Natural killer cell (primary cell): Measurements from ENCODE around the gene ARPP21. TPM values are rescaled to one million over a fixed set of nuclear protein-coding genes. Genes with fewer than 3 reads are reported as not detected.

Source experiments
- ATAC-seq, 3 donors: fragments of 150-1000 bp in 2 of 3; fragments of 200-7000 bp in 1 of 3; cut with Tn5 transposase; 1 replicate in 1 of 3; 2 replicates in 2 of 3; pipeline ENCODE4 v1.10.0; 2021; ENCODE audit warnings: mild to moderate bottlenecking in 2 of 3, moderate library complexity in 2 of 3
- DNase-seq, 2 donors: peaks; one replicate each; pipeline versions ENCODE4 v3.0.0 to v3.0.0-alpha.2; 2013 to 2021; ENCODE audit warnings: mixed read lengths in 1 of 2
- H3K27ac ChIP-seq: one replicate; pipeline ENCODE4 v1.5.1; 2013; ENCODE audit warnings: mild to moderate bottlenecking, low read length
- H3K27me3 ChIP-seq: one replicate; pipeline ENCODE4 v1.6.1; 2013; ENCODE audit warnings: low read length; ENCODE audit not compliant: control insufficient read depth, insufficient read depth
- H3K36me3 ChIP-seq: one replicate; pipeline ENCODE4 v1.6.1; 2013; ENCODE audit warnings: low read length; ENCODE audit not compliant: control insufficient read depth, insufficient read depth
- H3K4me1 ChIP-seq: one replicate; pipeline ENCODE4 v1.6.1; 2013; ENCODE audit warnings: low read length; ENCODE audit not compliant: control insufficient read depth, insufficient read depth
- H3K4me3 ChIP-seq: one replicate; pipeline ENCODE4 v1.5.1; 2013; ENCODE audit warnings: low read length
- H3K9me3 ChIP-seq: one replicate; pipeline ENCODE4 v1.6.1; 2013; ENCODE audit warnings: low read length; ENCODE audit not compliant: control insufficient read depth, insufficient read depth
- H3K27ac Mint-ChIP-seq, 2 donors: one replicate each; pipeline ENCODE4 v1.8.0; 2022; ENCODE audit warnings: mild to moderate bottlenecking in 2 of 2, mixed read lengths in 2 of 2, moderate library complexity in 1 of 2
- H3K27me3 Mint-ChIP-seq, 2 donors: one replicate each; pipeline ENCODE4 v1.8.0; 2022; ENCODE audit warnings: low read depth in 2 of 2, mixed read lengths in 2 of 2
- H3K36me3 Mint-ChIP-seq: one replicate; pipeline ENCODE4 v1.8.0; 2022; ENCODE audit warnings: mixed read lengths
- H3K4me1 Mint-ChIP-seq, 2 donors: one replicate each; pipeline ENCODE4 v1.8.0; 2022; ENCODE audit warnings: mixed read lengths in 2 of 2
- H3K4me3 Mint-ChIP-seq: one replicate; pipeline ENCODE4 v1.8.0; 2022; ENCODE audit warnings: mild to moderate bottlenecking, moderate library complexity, mixed read lengths
- H3K9me3 Mint-ChIP-seq, 2 donors: one replicate each; pipeline ENCODE4 v1.8.0; 2022; ENCODE audit warnings: mixed read lengths in 2 of 2
- WGBS: methylation state at CpG from one replicate; pipeline ENCODE4 v1.1.7; 2013; ENCODE audit warnings: missing lambda C conversion rate; ENCODE audit not compliant: insufficient coverage; 5-methylcytosine and 5-hydroxymethylcytosine counted together
- intact Hi-C: fragments of 100-400 bp; cut with micrococcal nuclease; formaldehyde crosslinking; loops from one replicate; pipeline ENCODE4 v1.14.2; 2022
- total RNA-seq, 4 donors: library from RNA; stranded (reverse); fragments of 120-200 nt in 1 of 4; gene quantifications; one replicate each; pipeline versions ENCODE4 v1.2.3 to v1.2.4, GENCODE V29; 2013 to 2022
- TF ChIP-seq, protein P1 (sequence below): fragments of 200-600 bp; IDR thresholded peaks from one replicate; pipeline ENCODE4 v1.8.0; 2022; ENCODE audit warnings: antibody characterized with exemption

Gene ARPP21
- total RNA-seq, 3 donors from 2014 or later (not counting 1 experiment from before 2014, with no cell fraction given), result not detected

- Histone ChIP-seq H3K4me3 (no peak overlapping the region), H3K27me3 (no peaks in the 10 kb centered on the region), H3K27ac (no peak overlapping the region), H3K36me3 (no peaks in the 10 kb centered on the region), H3K9me3 (peaks cover 3% of the 10 kb centered on the region), H3K4me1 (no peaks in the 10 kb centered on the region)
- H3K4me3 Mint-ChIP-seq, result no peak overlapping the region
- no peaks in the 10 kb centered on the region for H3K36me3 Mint-ChIP-seq
- no peak for ATAC-seq
- 82% methylated on average over 9 of the region's 9 CpGs for WGBS
- TF ChIP-seq, protein P1, sequence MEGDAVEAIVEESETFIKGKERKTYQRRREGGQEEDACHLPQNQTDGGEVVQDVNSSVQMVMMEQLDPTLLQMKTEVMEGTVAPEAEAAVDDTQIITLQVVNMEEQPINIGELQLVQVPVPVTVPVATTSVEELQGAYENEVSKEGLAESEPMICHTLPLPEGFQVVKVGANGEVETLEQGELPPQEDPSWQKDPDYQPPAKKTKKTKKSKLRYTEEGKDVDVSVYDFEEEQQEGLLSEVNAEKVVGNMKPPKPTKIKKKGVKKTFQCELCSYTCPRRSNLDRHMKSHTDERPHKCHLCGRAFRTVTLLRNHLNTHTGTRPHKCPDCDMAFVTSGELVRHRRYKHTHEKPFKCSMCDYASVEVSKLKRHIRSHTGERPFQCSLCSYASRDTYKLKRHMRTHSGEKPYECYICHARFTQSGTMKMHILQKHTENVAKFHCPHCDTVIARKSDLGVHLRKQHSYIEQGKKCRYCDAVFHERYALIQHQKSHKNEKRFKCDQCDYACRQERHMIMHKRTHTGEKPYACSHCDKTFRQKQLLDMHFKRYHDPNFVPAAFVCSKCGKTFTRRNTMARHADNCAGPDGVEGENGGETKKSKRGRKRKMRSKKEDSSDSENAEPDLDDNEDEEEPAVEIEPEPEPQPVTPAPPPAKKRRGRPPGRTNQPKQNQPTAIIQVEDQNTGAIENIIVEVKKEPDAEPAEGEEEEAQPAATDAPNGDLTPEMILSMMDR, result no peak
- H3K4me1 Mint-ChIP-seq, result no peaks in the 10 kb centered on the region
- H3K27ac Mint-ChIP-seq, result no peak overlapping the region
- H3K27me3 Mint-ChIP-seq, result no peaks in the 10 kb centered on the region
- intact Hi-C loops, result no loop called here
- H3K9me3 Mint-ChIP-seq, result peaks cover 0 to 11% of the 10 kb centered on the region in 2 donors
- no peak for DNase-seq
Measured at GRCh38 chr3:35733341-35733740, 94.0 kb downstream of the ARPP21 start.

- Histone ChIP-seq H3K27me3 (no peaks in the 10 kb centered on the region), H3K9me3 (peaks cover 3% of the 10 kb centered on the region), H3K4me1 (no peaks in the 10 kb centered on the region), H3K4me3 (no peak overlapping the region), H3K36me3 (no peaks in the 10 kb centered on the region), H3K27ac (no peak overlapping the region)
- intact Hi-C loops, result no loop called here
- Mint-ChIP-seq H3K4me1 (no peaks in the 10 kb centered on the region), H3K9me3 (peaks cover 0 to 11% of the 10 kb centered on the region in 2 donors), H3K27me3 (no peaks in the 10 kb centered on the region), H3K27ac (no peak overlapping the region), H3K36me3 (no peaks in the 10 kb centered on the region), H3K4me3 (no peak overlapping the region)
- no peak for ATAC-seq
- no CpG with 5 or more reads among the region's 2 CpGs for WGBS
- TF ChIP-seq, protein P1, result no peak
- DNase-seq, result no peak
Measured at GRCh38 chr3:35733864-35734263, 94.5 kb downstream of the ARPP21 start.

DNA sequence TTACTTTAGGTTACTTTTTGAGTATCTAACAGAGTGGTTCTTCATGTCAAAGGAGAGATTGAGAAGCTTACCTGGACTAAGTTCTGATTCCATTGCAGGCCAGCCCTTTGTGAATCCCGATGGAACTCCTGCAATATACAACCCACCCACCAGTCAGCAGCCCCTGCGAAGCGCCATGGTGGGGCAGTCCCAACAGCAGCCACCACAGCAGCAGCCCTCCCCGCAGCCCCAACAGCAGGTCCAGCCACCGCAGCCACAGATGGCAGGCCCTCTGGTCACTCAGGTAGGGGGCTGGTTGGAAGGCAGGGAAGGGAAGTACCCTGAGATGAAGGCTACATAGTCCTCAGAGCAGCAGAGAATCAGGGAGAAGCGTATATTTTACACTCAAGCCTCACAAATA, 97.8 kb downstream of the ARPP21 start:
- no peak for DNase-seq
- H3K4me3 ChIP-seq, result no peak overlapping the region
- H3K36me3 Mint-ChIP-seq, result no peaks in the 10 kb centered on the region
- H3K4me3 Mint-ChIP-seq, result no peak overlapping the region
- H3K27me3 ChIP-seq, result no peaks in the 10 kb centered on the region
- no peak for ATAC-seq
- no peak overlapping the region for H3K27ac ChIP-seq
- H3K4me1 Mint-ChIP-seq, result no peaks in the 10 kb centered on the region
- intact Hi-C loops, result no loop called here
- WGBS, result 95% methylated on average over 5 of the region's 6 CpGs
- no peaks in the 10 kb centered on the region for H3K27me3 Mint-ChIP-seq
- peaks cover 8% of the 10 kb centered on the region for H3K9me3 ChIP-seq
- TF ChIP-seq, protein P1, result no peak
- H3K9me3 Mint-ChIP-seq, result peaks cover 0 to 11% of the 10 kb centered on the region in 2 donors
- H3K27ac Mint-ChIP-seq, result no peak overlapping the region
- no peaks in the 10 kb centered on the region for H3K4me1 ChIP-seq
- H3K36me3 ChIP-seq, result no peaks in the 10 kb centered on the region

DNA sequence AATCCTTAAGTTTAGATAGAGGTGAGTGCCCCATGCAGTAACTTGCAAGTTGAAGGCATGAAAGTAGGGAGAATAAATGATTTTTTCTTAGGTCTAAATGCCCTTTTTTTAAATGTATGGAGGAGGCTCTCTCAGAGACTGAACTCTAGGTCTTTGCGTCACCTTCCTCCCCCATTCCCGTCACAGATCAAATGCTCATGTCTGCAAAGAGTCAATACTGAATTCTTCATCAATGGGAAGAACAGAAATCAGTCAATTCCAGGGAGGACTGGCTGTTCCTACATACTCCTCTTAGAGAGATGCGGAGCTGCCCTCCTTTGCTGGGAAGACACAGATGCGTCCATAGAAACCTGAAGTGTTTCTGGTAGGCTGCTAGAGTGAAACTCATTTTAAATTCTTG, 98.2 kb downstream of the ARPP21 start:
- Histone ChIP-seq H3K36me3 (no peaks in the 10 kb centered on the region), H3K4me1 (no peaks in the 10 kb centered on the region), H3K4me3 (no peak overlapping the region), H3K27me3 (no peaks in the 10 kb centered on the region), H3K9me3 (peaks cover 8% of the 10 kb centered on the region), H3K27ac (no peak overlapping the region)
- H3K4me3 Mint-ChIP-seq, result no peak overlapping the region
- H3K27ac Mint-ChIP-seq, result no peak overlapping the region
- H3K9me3 Mint-ChIP-seq, result peaks cover 0 to 11% of the 10 kb centered on the region in 2 donors
- intact Hi-C loops, result no loop called here
- WGBS, result 92% methylated on average over 3 of the region's 4 CpGs
- no peak for ATAC-seq
- H3K4me1 Mint-ChIP-seq, result no peaks in the 10 kb centered on the region
- no peaks in the 10 kb centered on the region for H3K27me3 Mint-ChIP-seq
- TF ChIP-seq, protein P1, result no peak
- no peak for DNase-seq
- no peaks in the 10 kb centered on the region for H3K36me3 Mint-ChIP-seq
